ENCODE data around the gene RGP1.

RGP1 gene

GRCh38 chr9:35743880-35744518 is 5.1 kb upstream of the RGP1 start:
- no peak for DNase-seq (ENCODE audit: low read depth)

- DNase-seq (ENCODE audit: low read depth), result no peak
Observed at GRCh38 chr9:35745569-35745968, 3.5 kb upstream of the RGP1 start.

GRCh38 chr9:35746583-35746982 is 2.5 kb upstream of the RGP1 start:
- peak; percentile 13 for DNase-seq (ENCODE audit: low read depth)

- DNase-seq (ENCODE audit: low read depth), result peak; percentile 7
Observed at GRCh38 chr9:35748242-35748857, 737 bp upstream of the RGP1 start.

- peak; percentile 22 for DNase-seq (ENCODE audit: low read depth)
Observed at GRCh38 chr9:35749515-35750255, 598 bp downstream of the RGP1 start.

- no peak for DNase-seq (ENCODE audit: low read depth)
Observed at GRCh38 chr9:35750256-35750531, 1.1 kb downstream of the RGP1 start.

GRCh38 chr9:35753466-35753865 is 4.4 kb downstream of the RGP1 start:
- no peak for DNase-seq (ENCODE audit: low read depth)

- DNase-seq (ENCODE audit: low read depth), result no peak
Observed at GRCh38 chr9:35754264-35754663, 5.2 kb downstream of the RGP1 start, which contains the start of gene MSMP. MSMP (minus strand) TSS chr9:35754276; CDS start chr9:35754129, 147 bp downstream.

GRCh38 chr9:35755071-35755470 is 6.0 kb downstream of the RGP1 start:
- no peak for DNase-seq (ENCODE audit: low read depth)

- peak; percentile 22 for DNase-seq (ENCODE audit: low read depth)
Observed at GRCh38 chr9:35756275-35757225, 7.5 kb downstream of the RGP1 start.

GRCh38 chr9:35757226-35757891 is 8.3 kb downstream of the RGP1 start:
- peak; percentile 12 for DNase-seq (ENCODE audit: low read depth)

- DNase-seq (ENCODE audit: low read depth), result no peak
Observed at GRCh38 chr9:35757892-35758275, 8.8 kb downstream of the RGP1 start.

GRCh38 chr9:35758475-35759050 is 9.5 kb downstream of the RGP1 start:
- DNase-seq (ENCODE audit: low read depth), result peak; percentile 4

GRCh38 chr9:35759795-35760194 is 10.7 kb downstream of the RGP1 start:
- DNase-seq (ENCODE audit: low read depth), result no peak

GRCh38 chr9:35760651-35761050 is 11.6 kb downstream of the RGP1 start:
- peak; percentile 60 for DNase-seq (ENCODE audit: low read depth)

GRCh38 chr9:35763181-35763580 is 14.1 kb downstream of the RGP1 start:
- DNase-seq (ENCODE audit: low read depth), result no peak

- DNase-seq (ENCODE audit: low read depth), result no peak
Observed at GRCh38 chr9:35763803-35764202, 14.7 kb downstream of the RGP1 start.

- no peak for DNase-seq (ENCODE audit: low read depth)
Observed at GRCh38 chr9:35766997-35767396, 17.9 kb downstream of the RGP1 start.

GRCh38 chr9:35767458-35767857 is 18.4 kb downstream of the RGP1 start:
- no peak for DNase-seq (ENCODE audit: low read depth)

GRCh38 chr9:35769763-35770162 is 20.7 kb downstream of the RGP1 start:
- no peak for DNase-seq (ENCODE audit: low read depth)

- DNase-seq (ENCODE audit: low read depth), result no peak
Observed at GRCh38 chr9:35771075-35771433, 22.0 kb downstream of the RGP1 start.

- DNase-seq (ENCODE audit: low read depth), result no peak
Observed at GRCh38 chr9:35771534-35771933, 22.4 kb downstream of the RGP1 start.
